PC-9 (cell line): ENCODE measurements around the gene PRELP. TPM values are rescaled to one million over a fixed set of nuclear protein-coding genes. Genes with fewer than 3 reads are reported as not detected.

Source experiments
- BruUV-seq: library from RNA; stranded (reverse); fragments of 400-500 nt; replicated peaks from 2 replicates; lab custom pipeline; 2021; lab: Mats Ljungman, UMichigan
- CTCF ChIA-PET: fragments of 300-600 bp; sonication (Branson Sonifier 250); formaldehyde crosslinking; loops from one replicate; lab custom pipeline; 2022; ENCODE audit warnings: antibody characterized with exemption; lab: Charles Lee
- POLR2A ChIA-PET: fragments of 300-600 bp; sonication (Branson Sonifier 250); formaldehyde crosslinking; loops from one replicate; lab custom pipeline; 2022; ENCODE audit warnings: antibody characterized with exemption; ENCODE audit not compliant: unreplicated experiment; lab: Charles Lee
- DNase-seq, 2 experiments: peaks; one replicate each; pipeline versions ENCODE4 v3.0.0 to v3.0.0-alpha.2; 2015 to 2022; ENCODE audit warnings: mixed read lengths in 1 of 2
- H2AFZ ChIP-seq: fragments of 200-600 bp; sonication (generic); 2 replicates; pipeline ENCODE4 v1.8.1; 2017; ENCODE audit warnings: antibody characterized with exemption
- H3F3A ChIP-seq: fragments of 200-600 bp; sonication (generic); 2 replicates; pipeline ENCODE4 v1.8.1; 2017; ENCODE audit warnings: antibody characterized with exemption, mild to moderate bottlenecking, low read depth; ENCODE audit not compliant: insufficient read depth
- H3K27ac ChIP-seq: fragments of 200-600 bp; sonication (generic); 2 replicates; pipeline ENCODE4 v1.6.1; 2016; ENCODE audit warnings: mixed run types
- H3K27me3 ChIP-seq: fragments of 200-600 bp; sonication (generic); 2 replicates; pipeline ENCODE4 v1.6.1; 2016; ENCODE audit warnings: low read depth, mixed run types; ENCODE audit not compliant: insufficient read depth
- H3K36me3 ChIP-seq: fragments of 200-600 bp; sonication (generic); 2 replicates; pipeline ENCODE4 v1.6.1; 2016; ENCODE audit warnings: low read depth, mixed run types
- H3K4me1 ChIP-seq: fragments of 200-600 bp; sonication (generic); replicated peaks from 2 replicates; pipeline ENCODE4 v1.6.1; 2016; ENCODE audit warnings: mixed run types; ENCODE audit not compliant: insufficient read depth
- H3K4me2 ChIP-seq: fragments of 200-600 bp; sonication (generic); 2 replicates; pipeline ENCODE4 v1.6.1; 2017; ENCODE audit warnings: mixed run types
- H3K4me3 ChIP-seq: fragments of 200-600 bp; sonication (generic); 2 replicates; pipeline ENCODE4 v1.6.1; 2016; ENCODE audit warnings: mixed run types
- H3K79me2 ChIP-seq: fragments of 200-600 bp; sonication (generic); 2 replicates; pipeline ENCODE4 v1.6.1; 2017; ENCODE audit warnings: low read depth, mixed run types
- H3K9me2 ChIP-seq: fragments of 200-600 bp; sonication (generic); 2 replicates; pipeline ENCODE4 v1.8.1; 2017; ENCODE audit warnings: mild to moderate bottlenecking; ENCODE audit not compliant: insufficient read depth
- H3K9me3 ChIP-seq: fragments of 200-600 bp; sonication (generic); 2 replicates; pipeline ENCODE4 v1.8.1; 2016; ENCODE audit warnings: low read depth; ENCODE audit not compliant: insufficient read depth
- H4K20me1 ChIP-seq: fragments of 200-600 bp; sonication (generic); 2 replicates; pipeline ENCODE4 v1.8.1; 2017; ENCODE audit not compliant: insufficient read depth
- CTCF ChIP-seq: fragments of 200-600 bp; sonication (generic); conservative IDR thresholded peaks from 2 replicates; pipeline ENCODE4 v1.6.1; 2017; ENCODE audit warnings: mixed run types, antibody characterized with exemption, mild to moderate bottlenecking, moderate library complexity
- EZH2 ChIP-seq: fragments of 200-600 bp; sonication (generic); IDR thresholded peaks from 2 replicates; pipeline ENCODE4 v1.8.0; 2017; ENCODE audit warnings: antibody characterized with exemption, low read depth
- intact Hi-C: fragments of 100-400 bp; cut with micrococcal nuclease; formaldehyde crosslinking; loops from one replicate; pipeline ENCODE4 v1.10.0; 2022; ENCODE audit not compliant: unreplicated experiment
- total RNA-seq: library from RNA; stranded (reverse); gene quantifications from 2 replicates; pipeline ENCODE4 v1.2.3, GENCODE V29; 2021

The PRELP gene
- total RNA-seq, 1 experiment from 2014 or later: not detected

- H2AFZ ChIP-seq: no peak overlapping the region
- H3K79me2 ChIP-seq: no peaks in the 10 kb centered on the region
- no peaks in the 10 kb centered on the region for H3K36me3 ChIP-seq
- H3K9me3 ChIP-seq: no peaks in the 10 kb centered on the region
- no peaks in the 10 kb centered on the region for H3K9me2 ChIP-seq
- H3K4me1 ChIP-seq: peaks cover 24% of the 10 kb centered on the region
- no peak overlapping the region for H3K4me3 ChIP-seq
- H3K4me2 ChIP-seq: peak overlapping the region; percentile 37; the same call in 1 of the 2 replicates
- ChIA-PET POLR2A (no interaction called here), CTCF (interaction anchor here (0.6 to 0.8 kb wide), 2 partner anchors 24 to 40 kb away, joined by 4 to 5 read pairs; no protein-coding TSS in a partner anchor)
- no peaks in the 10 kb centered on the region for H3K27me3 ChIP-seq
- DNase-seq: peak; percentile 47 to 51
- H4K20me1 ChIP-seq: no peaks in the 10 kb centered on the region
- H3F3A ChIP-seq: peaks cover 5% of the 10 kb centered on the region; the same call in 1 of the 2 replicates
- no TSS peak for BruUV-seq
- intact Hi-C loops: no loop called here
- no peak for TF ChIP-seq EZH2
- no peak for TF ChIP-seq CTCF
- H3K27ac ChIP-seq: no peak overlapping the region
These were observed 11.4 kb upstream of the PRELP start for GRCh38 chr1:203464226-203464625.

GRCh38 chr1:203464743-203465142 lies 10.9 kb upstream of the PRELP start:
- Histone ChIP-seq H3K79me2 (no peaks in the 10 kb centered on the region), H3K27ac (no peak overlapping the region), H3K36me3 (no peaks in the 10 kb centered on the region), H3K4me2 (0 out of 2 replicates have a peak overlapping the region, but pooled peaks have one; percentile 37), H3K9me3 (no peaks in the 10 kb centered on the region), H3K9me2 (no peaks in the 10 kb centered on the region), H3K4me3 (no peak overlapping the region), H3K27me3 (no peaks in the 10 kb centered on the region), H3K4me1 (peaks cover 24% of the 10 kb centered on the region), H3F3A (peaks cover 5% of the 10 kb centered on the region; the same call in 1 of the 2 replicates), H2AFZ (no peak overlapping the region), H4K20me1 (no peaks in the 10 kb centered on the region)
- BruUV-seq: no TSS peak
- intact Hi-C loops: no loop called here
- ChIA-PET CTCF (interaction anchor here (0.6 kb wide), 1 partner anchor 23 kb away, joined by 5 read pairs; no protein-coding TSS in a partner anchor), POLR2A (no interaction called here)
- TF ChIP-seq EZH2 (no peak), CTCF (no peak)
- no peak for DNase-seq

GRCh38 chr1:203465146-203465798 lies 10.3 kb upstream of the PRELP start:
- peaks cover 24% of the 10 kb centered on the region for H3K4me1 ChIP-seq
- no peaks in the 10 kb centered on the region for H3K36me3 ChIP-seq
- intact Hi-C loops: no loop called here
- H3K79me2 ChIP-seq: no peaks in the 10 kb centered on the region
- no peaks in the 10 kb centered on the region for H4K20me1 ChIP-seq
- H3K4me2 ChIP-seq: no peak overlapping the region
- no peak overlapping the region for H3K27ac ChIP-seq
- no peak overlapping the region for H3K4me3 ChIP-seq
- no TSS peak for BruUV-seq
- H3K9me2 ChIP-seq: no peaks in the 10 kb centered on the region
- POLR2A ChIA-PET: no interaction called here
- peaks cover 5% of the 10 kb centered on the region; the same call in 1 of the 2 replicates for H3F3A ChIP-seq
- no peak overlapping the region for H2AFZ ChIP-seq
- TF ChIP-seq EZH2: no peak
- no peak for TF ChIP-seq CTCF
- DNase-seq: no peak
- CTCF ChIA-PET: no interaction called here
- H3K9me3 ChIP-seq: no peaks in the 10 kb centered on the region
- H3K27me3 ChIP-seq: no peaks in the 10 kb centered on the region
